ENCODE results near the gene THSD4.

THSD4 gene

GRCh38 chr15:71777216-71777943 lies 662.1 kb downstream of the THSD4 start:
- no peak for DNase-seq

- DNase-seq: no peak
Measured at GRCh38 chr15:71779073-71779797, 664.0 kb downstream of the THSD4 start.

GRCh38 chr15:71780115-71780976 lies 665.1 kb downstream of the THSD4 start:
- DNase-seq: peak; percentile 13

- DNase-seq: no peak
Measured at GRCh38 chr15:71781179-71781964, 666.1 kb downstream of the THSD4 start.

GRCh38 chr15:71781965-71782265 lies 666.6 kb downstream of the THSD4 start:
- DNase-seq: no peak

- DNase-seq: no peak
Measured at GRCh38 chr15:71782422-71783165, 667.3 kb downstream of the THSD4 start.

- no peak for DNase-seq
Measured at GRCh38 chr15:71784719-71785118, 669.4 kb downstream of the THSD4 start.

GRCh38 chr15:71785996-71786395 lies 670.7 kb downstream of the THSD4 start:
- no peak for DNase-seq

GRCh38 chr15:71786673-71787072 lies 671.4 kb downstream of the THSD4 start:
- DNase-seq: no peak

GRCh38 chr15:71788646-71789579 lies 673.6 kb downstream of the THSD4 start:
- no peak for DNase-seq

- no peak for DNase-seq
Measured at GRCh38 chr15:71789616-71790015, 674.3 kb downstream of the THSD4 start.

GRCh38 chr15:71790081-71790480 lies 674.8 kb downstream of the THSD4 start:
- DNase-seq: no peak

GRCh38 chr15:71791975-71792374 lies 676.7 kb downstream of the THSD4 start:
- DNase-seq: no peak

- no peak for DNase-seq
Measured at GRCh38 chr15:71792521-71792920, 677.2 kb downstream of the THSD4 start.

GRCh38 chr15:71798641-71799040 lies 683.4 kb downstream of the THSD4 start:
- no peak for DNase-seq

- DNase-seq: no peak
Measured at GRCh38 chr15:71800190-71800589, 684.9 kb downstream of the THSD4 start.

GRCh38 chr15:71800835-71801745 lies 685.8 kb downstream of the THSD4 start:
- DNase-seq: peak; percentile 34

GRCh38 chr15:71801935-71802655 lies 686.8 kb downstream of the THSD4 start:
- DNase-seq: no peak

GRCh38 chr15:71802770-71803169 lies 687.5 kb downstream of the THSD4 start:
- DNase-seq: no peak
